ENCODE data around the gene FOXN1. TPM values are rescaled to one million over a fixed set of nuclear protein-coding genes. Genes with fewer than 3 reads are reported as not detected.

Gene FOXN1
- total RNA-seq, 1 donor from 2014 or later: not detected

DNA sequence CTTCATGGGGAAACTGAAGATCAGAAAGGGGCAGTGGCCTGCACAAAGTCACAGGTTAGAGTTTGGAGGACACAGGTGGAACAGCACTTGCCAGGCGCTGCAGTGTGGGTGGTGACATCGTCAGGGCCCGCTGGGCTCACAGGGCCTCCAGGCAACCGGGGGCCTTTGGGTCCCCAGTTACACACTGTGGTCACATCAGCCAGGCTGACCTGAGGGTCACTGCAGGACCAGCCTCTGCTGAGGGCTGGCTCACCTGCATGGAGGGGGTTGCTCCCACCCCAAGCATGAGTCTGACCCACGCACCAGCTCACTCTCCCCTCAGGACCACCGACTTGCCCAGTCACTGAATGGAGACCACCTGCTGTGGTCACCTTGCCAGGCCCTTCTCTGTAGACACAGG is 17.0 kb downstream of the FOXN1 start:
- peaks cover 10% of the 10 kb centered on the region for H3K27me3 ChIP-seq (ENCODE audit: control insufficient read depth, insufficient read depth, low read length)
- no peak overlapping the region for H3K4me3 ChIP-seq (ENCODE audit: low read depth, low read length)
- DNase-seq (ENCODE audit: low read depth): no peak
- TF ChIP-seq, protein P1, sequence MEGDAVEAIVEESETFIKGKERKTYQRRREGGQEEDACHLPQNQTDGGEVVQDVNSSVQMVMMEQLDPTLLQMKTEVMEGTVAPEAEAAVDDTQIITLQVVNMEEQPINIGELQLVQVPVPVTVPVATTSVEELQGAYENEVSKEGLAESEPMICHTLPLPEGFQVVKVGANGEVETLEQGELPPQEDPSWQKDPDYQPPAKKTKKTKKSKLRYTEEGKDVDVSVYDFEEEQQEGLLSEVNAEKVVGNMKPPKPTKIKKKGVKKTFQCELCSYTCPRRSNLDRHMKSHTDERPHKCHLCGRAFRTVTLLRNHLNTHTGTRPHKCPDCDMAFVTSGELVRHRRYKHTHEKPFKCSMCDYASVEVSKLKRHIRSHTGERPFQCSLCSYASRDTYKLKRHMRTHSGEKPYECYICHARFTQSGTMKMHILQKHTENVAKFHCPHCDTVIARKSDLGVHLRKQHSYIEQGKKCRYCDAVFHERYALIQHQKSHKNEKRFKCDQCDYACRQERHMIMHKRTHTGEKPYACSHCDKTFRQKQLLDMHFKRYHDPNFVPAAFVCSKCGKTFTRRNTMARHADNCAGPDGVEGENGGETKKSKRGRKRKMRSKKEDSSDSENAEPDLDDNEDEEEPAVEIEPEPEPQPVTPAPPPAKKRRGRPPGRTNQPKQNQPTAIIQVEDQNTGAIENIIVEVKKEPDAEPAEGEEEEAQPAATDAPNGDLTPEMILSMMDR (IDR thresholded peaks at IDR 0.05; ENCODE audit: insufficient read depth, low read length, poor library complexity, severe bottlenecking): no peak
- no peaks in the 10 kb centered on the region for H3K36me3 ChIP-seq (ENCODE audit: control insufficient read depth, insufficient read depth, low read length)

GRCh38 chr17:28523876-28524275 is 17.7 kb downstream of the FOXN1 start:
- Histone ChIP-seq H3K4me3 (ENCODE audit: low read depth, low read length) (no peak overlapping the region), H3K36me3 (ENCODE audit: control insufficient read depth, insufficient read depth, low read length) (no peaks in the 10 kb centered on the region), H3K27me3 (ENCODE audit: control insufficient read depth, insufficient read depth, low read length) (peaks cover 10% of the 10 kb centered on the region)
- TF ChIP-seq, protein P1 (IDR thresholded peaks at IDR 0.05; ENCODE audit: insufficient read depth, low read length, poor library complexity, severe bottlenecking): no peak
- no peak for DNase-seq (ENCODE audit: low read depth)

DNA sequence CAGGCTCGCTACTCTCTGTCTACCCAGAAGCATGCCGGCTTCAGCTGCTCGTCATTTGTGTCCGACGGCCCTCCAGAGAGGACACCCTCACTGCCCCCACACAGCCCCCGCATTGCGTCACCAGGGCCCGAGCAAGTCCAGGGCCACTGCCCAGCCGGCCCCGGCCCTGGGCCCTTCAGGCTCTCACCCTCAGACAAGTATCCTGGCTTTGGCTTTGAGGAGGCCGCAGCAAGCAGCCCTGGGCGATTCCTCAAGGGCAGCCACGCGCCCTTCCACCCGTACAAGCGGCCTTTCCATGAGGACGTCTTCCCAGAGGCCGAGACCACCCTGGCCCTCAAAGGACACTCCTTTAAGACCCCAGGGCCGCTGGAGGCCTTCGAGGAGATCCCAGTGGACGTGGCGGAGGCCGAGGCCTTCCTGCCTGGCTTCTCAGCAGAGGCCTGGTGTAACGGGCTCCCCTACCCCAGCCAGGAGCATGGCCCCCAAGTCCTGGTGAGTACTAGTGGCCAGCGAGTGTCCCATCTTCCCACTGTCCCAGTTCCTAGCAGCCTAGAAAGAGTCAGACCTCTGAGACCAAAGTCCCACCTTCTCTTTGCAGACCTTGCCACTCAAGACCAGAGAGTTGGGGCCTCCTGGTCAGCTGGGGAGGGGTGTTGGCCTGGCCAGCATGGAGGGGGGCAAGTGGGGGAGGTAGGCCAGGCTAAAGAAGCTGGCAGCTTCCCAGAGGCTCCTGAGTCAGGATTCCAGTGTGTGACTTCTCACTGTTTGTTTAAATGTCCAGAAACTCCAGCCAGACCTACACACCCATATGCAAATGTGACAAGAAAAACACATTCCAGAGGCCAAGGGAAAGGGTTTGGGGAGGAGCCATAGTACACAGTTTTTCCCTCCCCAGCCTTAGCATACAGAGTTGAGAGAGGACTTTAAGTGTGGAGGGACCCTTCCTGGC is 18.6 kb downstream of the FOXN1 start:
- no peak overlapping the region for H3K4me3 ChIP-seq (ENCODE audit: low read depth, low read length)
- DNase-seq (ENCODE audit: low read depth): peak; percentile 58
- no peaks in the 10 kb centered on the region for H3K36me3 ChIP-seq (ENCODE audit: control insufficient read depth, insufficient read depth, low read length)
- TF ChIP-seq, protein P1 (IDR thresholded peaks at IDR 0.05; ENCODE audit: insufficient read depth, low read length, poor library complexity, severe bottlenecking): no peak
- H3K27me3 ChIP-seq (ENCODE audit: control insufficient read depth, insufficient read depth, low read length): peaks cover 10% of the 10 kb centered on the region

- DNase-seq (ENCODE audit: low read depth): no peak
- H3K4me3 ChIP-seq (ENCODE audit: low read depth, low read length): no peak overlapping the region
- TF ChIP-seq, protein P1 (IDR thresholded peaks at IDR 0.05; ENCODE audit: insufficient read depth, low read length, poor library complexity, severe bottlenecking): no peak
- H3K36me3 ChIP-seq (ENCODE audit: control insufficient read depth, insufficient read depth, low read length): no peaks in the 10 kb centered on the region
- H3K27me3 ChIP-seq (ENCODE audit: control insufficient read depth, insufficient read depth, low read length): peaks cover 6% of the 10 kb centered on the region
Measured at GRCh38 chr17:28526381-28526780, 20.2 kb downstream of the FOXN1 start.

- TF ChIP-seq, protein P1 (IDR thresholded peaks at IDR 0.05; ENCODE audit: insufficient read depth, low read length, poor library complexity, severe bottlenecking): no peak
- no peaks in the 10 kb centered on the region for H3K36me3 ChIP-seq (ENCODE audit: control insufficient read depth, insufficient read depth, low read length)
- no peak for DNase-seq (ENCODE audit: low read depth)
- H3K4me3 ChIP-seq (ENCODE audit: low read depth, low read length): no peak overlapping the region
- peaks cover 8% of the 10 kb centered on the region for H3K27me3 ChIP-seq (ENCODE audit: control insufficient read depth, insufficient read depth, low read length)
Measured at GRCh38 chr17:28527181-28527681, 21.1 kb downstream of the FOXN1 start.
